ENCODE data around the gene MROH7. TPM values are rescaled to one million over a fixed set of nuclear protein-coding genes. Genes with fewer than 3 reads are reported as not detected.

The MROH7 gene
- total RNA-seq, 3 donors from 2014 or later, result 0.08 TPM; not detected in 2

GRCh38 chr1:54708385-54708784, 66.8 kb downstream of the MROH7 start:
- Mint-ChIP-seq H3K27me3 (ENCODE audit: low read depth) (peaks cover 16% of the 10 kb centered on the region), H3K9me3 (no peaks in the 10 kb centered on the region), H3K4me3 (no peak overlapping the region), H3K4me1 (ENCODE audit: low read depth) (no peaks in the 10 kb centered on the region), H3K36me3 (ENCODE audit: insufficient read depth) (no peaks in the 10 kb centered on the region)
- ATAC-seq (no peak), DNase-seq (no peak)

DNA sequence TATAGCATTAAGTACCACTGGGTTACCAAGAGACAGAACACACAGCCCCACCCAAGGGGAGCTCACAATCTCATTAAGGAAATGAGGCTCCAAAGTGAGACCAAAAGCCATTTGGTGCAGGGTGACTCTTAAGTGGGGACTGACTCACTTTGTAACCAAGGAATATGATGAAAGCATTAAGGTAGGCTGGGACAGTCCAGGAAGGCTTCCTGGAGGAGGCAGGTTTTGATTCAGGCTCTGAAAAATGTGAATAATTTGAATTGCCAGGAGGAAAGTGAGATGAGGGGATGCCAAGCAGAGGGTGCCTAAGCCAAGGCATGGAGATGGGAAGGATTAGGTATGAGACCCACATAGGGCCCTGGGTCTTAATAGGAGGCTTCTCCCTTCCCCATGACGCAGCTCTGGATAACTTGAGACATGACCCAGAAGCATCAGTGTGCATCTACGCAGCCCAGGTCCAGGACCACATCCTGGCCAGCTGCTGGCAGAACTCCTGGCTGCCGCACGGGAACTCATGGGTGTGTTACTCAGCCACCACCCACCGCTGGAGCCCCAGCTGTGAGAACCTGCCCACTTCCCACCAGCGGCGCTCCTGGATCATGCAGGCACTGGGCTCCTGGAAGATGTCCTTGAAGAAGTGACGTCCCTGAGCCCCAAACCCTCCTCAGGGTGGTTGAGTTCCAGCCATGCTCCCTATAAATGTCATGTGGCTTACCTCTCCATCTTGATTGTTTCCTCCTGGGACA, 68.1 kb downstream of the MROH7 start:
- ATAC-seq (no peak), DNase-seq (no peak)
- no peaks in the 10 kb centered on the region for H3K9me3 Mint-ChIP-seq
- H3K4me3 Mint-ChIP-seq, result no peak overlapping the region
- H3K4me1 Mint-ChIP-seq (ENCODE audit: low read depth), result no peaks in the 10 kb centered on the region
- peaks cover 16% of the 10 kb centered on the region for H3K27me3 Mint-ChIP-seq (ENCODE audit: low read depth)
- no peaks in the 10 kb centered on the region for H3K36me3 Mint-ChIP-seq (ENCODE audit: insufficient read depth)

- no peaks in the 10 kb centered on the region for H3K9me3 Mint-ChIP-seq
- H3K4me3 Mint-ChIP-seq, result no peak overlapping the region
- H3K4me1 Mint-ChIP-seq (ENCODE audit: low read depth), result peaks cover 6% of the 10 kb centered on the region
- no peak for DNase-seq
- peaks cover 16% of the 10 kb centered on the region for H3K27me3 Mint-ChIP-seq (ENCODE audit: low read depth)
- ATAC-seq, result no peak
- no peaks in the 10 kb centered on the region for H3K36me3 Mint-ChIP-seq (ENCODE audit: insufficient read depth)
Measured at GRCh38 chr1:54710434-54710833, 68.8 kb downstream of the MROH7 start.

GRCh38 chr1:54710841-54711240, 69.3 kb downstream of the MROH7 start:
- no peak for ATAC-seq
- Mint-ChIP-seq H3K36me3 (ENCODE audit: insufficient read depth) (no peaks in the 10 kb centered on the region), H3K27me3 (ENCODE audit: low read depth) (peaks cover 16% of the 10 kb centered on the region), H3K4me1 (ENCODE audit: low read depth) (peaks cover 7% of the 10 kb centered on the region), H3K9me3 (no peaks in the 10 kb centered on the region), H3K4me3 (no peak overlapping the region)
- no peak for DNase-seq

DNA sequence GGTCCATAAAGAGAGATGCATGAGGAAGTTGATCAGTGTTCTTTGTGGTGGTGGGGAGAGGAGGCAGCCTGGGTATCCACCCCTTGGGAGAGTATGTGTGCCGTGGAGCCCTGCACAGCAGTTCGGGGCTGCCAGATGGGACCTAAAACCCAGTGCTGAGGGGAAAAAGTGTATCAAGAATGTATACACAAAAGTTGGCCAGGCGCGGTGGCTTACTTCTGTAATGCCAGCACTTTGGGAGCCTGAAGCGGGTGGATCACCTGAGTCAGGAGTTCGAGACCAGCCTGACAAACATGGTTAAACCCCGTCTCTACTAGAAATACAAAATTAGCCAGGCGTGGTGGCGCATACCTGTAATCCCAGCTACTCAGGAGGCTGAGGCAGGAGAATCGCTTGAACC, 70.0 kb downstream of the MROH7 start:
- H3K9me3 Mint-ChIP-seq, result no peaks in the 10 kb centered on the region
- ATAC-seq (no peak), DNase-seq (no peak)
- no peak overlapping the region for H3K4me3 Mint-ChIP-seq
- H3K4me1 Mint-ChIP-seq (ENCODE audit: low read depth), result peaks cover 11% of the 10 kb centered on the region
- peaks cover 13% of the 10 kb centered on the region for H3K27me3 Mint-ChIP-seq (ENCODE audit: low read depth)
- H3K36me3 Mint-ChIP-seq (ENCODE audit: insufficient read depth), result peaks cover 2% of the 10 kb centered on the region

DNA sequence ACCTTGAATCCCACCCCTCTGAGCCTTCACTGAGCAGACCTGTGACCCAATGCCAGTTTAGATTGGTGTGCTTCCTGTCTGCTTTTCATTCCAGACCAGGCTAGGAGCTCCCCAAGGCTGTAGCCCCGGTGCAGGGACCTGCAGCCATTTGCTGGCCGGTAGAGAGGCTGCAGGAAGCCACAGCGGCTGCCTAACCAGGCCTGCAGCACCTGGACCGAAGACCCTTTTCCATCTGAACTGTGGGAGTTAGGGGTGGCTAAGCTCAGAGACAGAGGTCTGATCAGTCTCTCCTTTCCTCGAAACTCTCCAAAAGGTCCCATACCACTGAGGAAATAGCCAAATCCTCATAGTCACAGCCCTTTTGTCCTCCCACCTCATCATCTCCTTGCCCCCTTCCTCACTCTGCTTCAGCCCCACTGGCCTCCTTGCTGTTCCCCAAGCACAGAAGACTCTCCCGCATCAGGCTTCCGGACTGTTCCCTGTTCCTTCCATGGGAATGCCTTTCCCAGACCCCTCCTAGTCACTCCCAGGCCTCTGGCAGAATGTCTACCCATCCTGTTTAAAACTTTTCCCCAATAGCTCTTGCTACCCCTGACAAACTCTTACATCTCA, 73.4 kb downstream of the MROH7 start:
- peaks cover 20% of the 10 kb centered on the region for H3K36me3 Mint-ChIP-seq (ENCODE audit: insufficient read depth)
- H3K4me1 Mint-ChIP-seq (ENCODE audit: low read depth), result peaks cover 30% of the 10 kb centered on the region
- no peaks in the 10 kb centered on the region for H3K9me3 Mint-ChIP-seq
- H3K27me3 Mint-ChIP-seq (ENCODE audit: low read depth), result no peaks in the 10 kb centered on the region
- DNase-seq (no peak), ATAC-seq (no peak)
- H3K4me3 Mint-ChIP-seq, result peak overlapping the region; percentile 90

GRCh38 chr1:54715493-54716298, 74.1 kb downstream of the MROH7 start, which contains the start of gene TTC4:
TTC4 (plus strand) TSS chr1:54715861; CDS start chr1:54715909, 48 bp downstream.
- no peaks in the 10 kb centered on the region for H3K27me3 Mint-ChIP-seq (ENCODE audit: low read depth)
- no peaks in the 10 kb centered on the region for H3K9me3 Mint-ChIP-seq
- DNase-seq (peak; percentile 80), ATAC-seq (peak; percentile 89 to 93)
- H3K4me1 Mint-ChIP-seq (ENCODE audit: low read depth), result peaks cover 30% of the 10 kb centered on the region
- peaks cover 22% of the 10 kb centered on the region for H3K36me3 Mint-ChIP-seq (ENCODE audit: insufficient read depth)
- peak within 1 kb of the TSS; percentile 90 for H3K4me3 Mint-ChIP-seq

DNA sequence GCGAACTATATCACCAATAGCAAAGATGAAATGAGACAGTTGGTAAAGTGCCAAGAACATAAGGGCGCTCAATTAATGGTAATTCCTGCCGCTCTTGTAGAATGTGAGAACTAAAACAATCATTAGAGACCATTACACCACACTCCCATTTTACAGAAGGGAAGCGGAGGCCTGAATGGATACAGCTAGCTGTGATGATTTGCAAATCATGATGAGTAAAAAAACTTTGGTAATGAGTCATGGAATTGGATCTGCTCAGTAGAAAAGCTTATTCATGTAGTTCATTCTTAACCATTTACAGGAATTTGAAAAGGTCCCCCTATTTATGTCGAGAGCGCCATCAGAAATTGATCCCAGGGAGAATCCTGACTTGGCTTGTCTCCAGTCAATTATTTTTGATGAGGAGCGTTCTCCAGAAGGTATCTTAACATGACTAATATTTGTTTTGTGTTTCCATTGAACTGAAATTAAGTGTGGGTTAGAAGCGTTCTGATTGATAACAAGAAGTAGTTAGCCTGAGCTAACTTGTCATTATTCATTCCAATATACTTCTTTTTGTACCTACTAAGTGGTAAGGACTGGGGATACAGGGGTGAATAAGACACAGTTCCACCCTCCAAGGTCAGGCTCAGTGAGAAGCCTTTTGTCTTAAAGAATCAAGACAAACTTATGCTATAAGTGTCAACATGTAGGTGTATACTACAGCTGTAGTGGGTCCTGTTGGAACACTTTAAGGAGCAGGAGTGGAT, 74.9 kb downstream of the MROH7 start:
- ATAC-seq, result peak; percentile 60 to 63
- Mint-ChIP-seq H3K27me3 (ENCODE audit: low read depth) (no peaks in the 10 kb centered on the region), H3K4me1 (ENCODE audit: low read depth) (peaks cover 33% of the 10 kb centered on the region), H3K4me3 (peak overlapping the region; percentile 90), H3K9me3 (no peaks in the 10 kb centered on the region), H3K36me3 (ENCODE audit: insufficient read depth) (peaks cover 27% of the 10 kb centered on the region)
- DNase-seq, result no peak

DNA sequence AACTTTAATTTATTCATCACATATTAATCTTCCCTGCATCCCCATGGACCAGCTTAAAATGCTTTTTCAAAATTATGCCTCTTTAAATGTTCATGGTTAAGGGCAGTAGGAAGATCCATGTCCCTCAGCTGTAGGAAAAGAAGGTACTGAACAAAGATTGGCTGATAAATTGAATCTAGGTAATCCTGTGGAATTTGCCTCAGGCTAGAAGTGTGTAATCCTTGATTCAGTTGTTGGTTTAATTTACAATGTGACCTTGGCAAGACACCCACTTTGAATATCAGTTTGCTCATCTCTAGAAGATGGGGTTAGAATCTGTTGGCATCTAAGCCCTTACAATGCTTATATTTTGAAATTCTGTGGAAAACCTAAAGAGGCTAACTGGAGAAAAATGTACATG, 80.1 kb downstream of the MROH7 start:
- ATAC-seq (no peak), DNase-seq (no peak)
- Mint-ChIP-seq H3K4me3 (no peak overlapping the region), H3K27me3 (ENCODE audit: low read depth) (no peaks in the 10 kb centered on the region), H3K9me3 (no peaks in the 10 kb centered on the region), H3K36me3 (ENCODE audit: insufficient read depth) (peaks cover 66% of the 10 kb centered on the region), H3K4me1 (ENCODE audit: low read depth) (peaks cover 21% of the 10 kb centered on the region)

DNA sequence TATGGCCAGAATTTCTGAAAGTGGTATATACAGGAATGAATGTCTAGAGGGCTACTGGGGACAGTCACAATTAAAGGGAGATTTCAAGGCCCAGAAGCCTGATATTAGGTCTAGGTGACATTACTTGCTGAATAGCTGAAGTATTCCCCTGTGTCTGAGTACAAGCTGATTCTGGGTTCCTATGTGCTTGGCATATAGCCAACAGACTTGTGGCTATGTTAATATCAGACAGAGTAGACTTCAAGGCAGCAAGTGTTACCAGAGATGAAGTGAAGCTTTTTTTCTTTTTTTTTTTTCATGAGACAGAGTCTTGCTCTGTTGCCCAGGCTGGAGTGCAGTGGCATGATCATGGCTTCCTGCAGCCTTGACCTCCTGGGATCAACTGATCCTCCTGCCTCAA, 82.4 kb downstream of the MROH7 start:
- DNase-seq (no peak), ATAC-seq (no peak)
- Mint-ChIP-seq H3K4me1 (ENCODE audit: low read depth) (peaks cover 8% of the 10 kb centered on the region), H3K36me3 (ENCODE audit: insufficient read depth) (peaks cover 64% of the 10 kb centered on the region), H3K4me3 (no peak overlapping the region), H3K27me3 (ENCODE audit: low read depth) (no peaks in the 10 kb centered on the region), H3K9me3 (no peaks in the 10 kb centered on the region)

DNA sequence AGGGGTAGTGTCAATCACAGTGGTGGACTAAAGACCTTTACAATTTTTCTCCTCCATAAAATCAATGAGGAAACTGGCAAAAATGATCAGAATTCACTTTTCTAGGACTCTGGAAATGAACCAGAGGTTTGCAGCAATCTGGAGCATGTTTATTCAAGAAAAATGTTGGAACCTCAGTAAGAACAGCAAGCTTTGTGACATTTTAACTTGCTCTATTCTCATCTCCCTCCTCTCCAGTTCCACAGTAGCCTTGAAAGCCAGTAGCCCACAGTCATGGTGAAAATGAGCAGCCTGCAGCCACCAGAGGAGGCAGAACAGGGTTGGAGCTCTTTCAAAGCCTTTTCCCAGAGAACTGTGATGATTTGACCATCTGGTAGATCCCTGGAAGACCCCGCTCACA, 83.2 kb downstream of the MROH7 start:
- Mint-ChIP-seq H3K4me1 (ENCODE audit: low read depth) (peaks cover 4% of the 10 kb centered on the region), H3K27me3 (ENCODE audit: low read depth) (no peaks in the 10 kb centered on the region), H3K36me3 (ENCODE audit: insufficient read depth) (peaks cover 64% of the 10 kb centered on the region), H3K9me3 (no peaks in the 10 kb centered on the region), H3K4me3 (no peak overlapping the region)
- no peak for DNase-seq
- no peak for ATAC-seq

DNA sequence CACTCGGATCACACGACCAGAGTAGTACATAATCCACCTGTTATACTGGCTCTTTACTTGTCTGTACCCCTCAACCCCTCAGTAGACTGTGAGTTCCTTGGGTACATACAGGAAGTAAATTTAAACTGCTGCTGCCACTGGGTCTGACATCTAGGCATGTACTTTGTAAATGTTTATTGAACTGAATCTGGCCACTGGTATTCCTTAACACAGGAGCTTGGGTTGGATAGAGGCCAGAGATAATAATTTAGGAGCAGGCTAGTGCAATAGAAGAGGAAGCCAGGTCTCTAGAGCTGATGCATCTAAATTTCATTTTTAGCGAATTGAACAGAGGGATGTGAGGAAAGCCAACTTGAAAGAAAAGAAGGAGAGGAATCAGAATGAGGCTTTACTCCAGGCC, 86.4 kb downstream of the MROH7 start:
- Mint-ChIP-seq H3K4me1 (ENCODE audit: low read depth) (no peaks in the 10 kb centered on the region), H3K4me3 (no peak overlapping the region), H3K27me3 (ENCODE audit: low read depth) (no peaks in the 10 kb centered on the region), H3K36me3 (ENCODE audit: insufficient read depth) (peaks cover 53% of the 10 kb centered on the region), H3K9me3 (no peaks in the 10 kb centered on the region)
- DNase-seq (no peak), ATAC-seq (no peak)

- H3K4me1 Mint-ChIP-seq (ENCODE audit: low read depth), result no peaks in the 10 kb centered on the region
- H3K27me3 Mint-ChIP-seq (ENCODE audit: low read depth), result no peaks in the 10 kb centered on the region
- no peak for ATAC-seq
- H3K9me3 Mint-ChIP-seq, result no peaks in the 10 kb centered on the region
- no peak for DNase-seq
- H3K4me3 Mint-ChIP-seq, result no peak overlapping the region
- H3K36me3 Mint-ChIP-seq (ENCODE audit: insufficient read depth), result peaks cover 44% of the 10 kb centered on the region
Measured at GRCh38 chr1:54736685-54737084, 95.1 kb downstream of the MROH7 start.

DNA sequence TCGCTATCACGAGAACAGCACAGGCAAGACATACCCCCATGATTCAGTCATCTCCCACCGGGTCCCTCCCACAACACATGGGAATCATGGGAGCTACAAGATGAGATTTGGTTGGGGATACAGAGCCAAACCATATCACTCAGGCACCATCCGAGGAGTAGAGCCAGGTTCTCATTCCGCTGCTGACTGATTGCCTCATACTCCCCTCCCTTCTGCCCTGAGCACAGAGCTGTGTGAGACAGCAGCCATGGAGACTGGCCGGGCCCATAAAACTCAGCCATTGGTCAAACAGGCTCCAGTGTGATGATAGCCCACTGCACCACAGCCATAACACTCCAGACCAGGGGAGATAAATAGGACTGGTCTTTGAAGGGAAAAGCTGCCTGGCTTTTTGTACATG, 96.7 kb downstream of the MROH7 start:
- Mint-ChIP-seq H3K36me3 (ENCODE audit: insufficient read depth) (peaks cover 49% of the 10 kb centered on the region), H3K4me1 (ENCODE audit: low read depth) (no peaks in the 10 kb centered on the region), H3K9me3 (no peaks in the 10 kb centered on the region), H3K4me3 (no peak overlapping the region), H3K27me3 (ENCODE audit: low read depth) (no peaks in the 10 kb centered on the region)
- no peak for DNase-seq
- ATAC-seq, result no peak
